SK-N-SH treated with all-trans-retinoic acid at 6 μM for 48 hours (cell line): Measurements from ENCODE around the gene FAM186B.

Experiments
- ATAC-seq: fragments of 200-7000 bp; cut with Tn5 transposase; 3 replicates; pipeline ENCODE4 v1.9.1; 2020; ENCODE audit warnings: mild to moderate bottlenecking, moderate library complexity
- ARNTL ChIP-seq: fragments of 450-650 bp; formaldehyde crosslinking; IDR thresholded peaks from 2 replicates; pipeline ENCODE4 v1.5.0; 2020; ENCODE audit warnings: low read depth, mild to moderate bottlenecking, moderate library complexity, borderline replicate concordance
- BACH2 ChIP-seq: fragments of 250-450 bp; sonication (Bioruptor Pico); IDR thresholded peaks from 2 replicates; pipeline ENCODE4 v1.9.0; 2021; ENCODE audit warnings: mild to moderate bottlenecking, borderline replicate concordance
- CREB5 ChIP-seq: fragments of 250-450 bp; sonication (Bioruptor Pico); IDR thresholded peaks from 2 replicates; pipeline ENCODE4 v1.5.1; 2020; ENCODE audit warnings: low read depth, mild to moderate bottlenecking, moderate library complexity
- CSDC2 ChIP-seq: fragments of 250-450 bp; sonication (Bioruptor Pico); IDR thresholded peaks from 2 replicates; pipeline ENCODE4 v1.5.0; 2020; ENCODE audit warnings: mild to moderate bottlenecking, moderate library complexity
- ESRRG ChIP-seq: fragments of 250-450 bp; sonication (Bioruptor Pico); IDR thresholded peaks from 2 replicates; pipeline ENCODE4 v1.6.1; 2021; ENCODE audit warnings: mild to moderate bottlenecking
- GLIS3 ChIP-seq: fragments of 250-450 bp; sonication (Bioruptor Pico); IDR thresholded peaks from 2 replicates; pipeline ENCODE4 v1.5.0; 2020; ENCODE audit warnings: mild to moderate bottlenecking, moderate library complexity
- ISL1 ChIP-seq: fragments of 250-450 bp; sonication (Bioruptor Pico); IDR thresholded peaks from 2 replicates; pipeline ENCODE4 v2.1.2; 2022; ENCODE audit warnings: mild to moderate bottlenecking, moderate library complexity
- OSR1 ChIP-seq: fragments of 250-450 bp; sonication (Bioruptor Pico); IDR thresholded peaks from 2 replicates; pipeline ENCODE4 v1.8.0; 2022; ENCODE audit warnings: moderate library complexity, mild to moderate bottlenecking, inconsistent platforms
- PPARA ChIP-seq: fragments of 250-450 bp; sonication (Bioruptor Pico); IDR thresholded peaks from 2 replicates; pipeline ENCODE4 v1.5.0; 2020; ENCODE audit warnings: mild to moderate bottlenecking, borderline replicate concordance
- RARB ChIP-seq: fragments of 250-450 bp; sonication (Bioruptor Pico); IDR thresholded peaks from 2 replicates; pipeline ENCODE4 v1.8.0; 2021; ENCODE audit warnings: mild to moderate bottlenecking, moderate library complexity
- SNAI2 ChIP-seq: fragments of 250-450 bp; sonication (Bioruptor Pico); IDR thresholded peaks from 2 replicates; pipeline ENCODE4 v1.5.0; 2020; ENCODE audit warnings: mild to moderate bottlenecking, moderate library complexity
- TCF4 ChIP-seq: fragments of 250-450 bp; sonication (Bioruptor Pico); IDR thresholded peaks from 2 replicates; pipeline ENCODE4 v1.8.0; 2021; ENCODE audit warnings: mild to moderate bottlenecking, moderate library complexity, borderline replicate concordance
- TOX ChIP-seq: fragments of 250-450 bp; sonication (Bioruptor Pico); IDR thresholded peaks from 2 replicates; pipeline ENCODE4 v1.8.0; 2021; ENCODE audit warnings: mild to moderate bottlenecking, moderate library complexity, borderline replicate concordance
- ZC3H10 ChIP-seq: fragments of 250-450 bp; sonication (Bioruptor Pico); IDR thresholded peaks from 2 replicates; pipeline ENCODE4 v1.5.1; 2021; ENCODE audit warnings: mild to moderate bottlenecking, moderate library complexity
- ZNF565 ChIP-seq: fragments of 450-650 bp; formaldehyde crosslinking; conservative IDR thresholded peaks from 2 replicates; pipeline ENCODE4 v1.5.0; 2020; ENCODE audit warnings: low read depth, mild to moderate bottlenecking, moderate library complexity
- ZNF70 ChIP-seq: fragments of 450-650 bp; formaldehyde crosslinking; IDR thresholded peaks from 2 replicates; pipeline ENCODE4 v1.5.0; 2020; ENCODE audit warnings: mild to moderate bottlenecking, moderate library complexity
- ZNF8 ChIP-seq: fragments of 450-650 bp; formaldehyde crosslinking; IDR thresholded peaks from 2 replicates; pipeline ENCODE4 v1.5.0; 2020; ENCODE audit warnings: mild to moderate bottlenecking, moderate library complexity
- TF ChIP-seq, protein P1 (sequence below): fragments of 250-450 bp; sonication (Bioruptor Pico); IDR thresholded peaks from 2 replicates; pipeline ENCODE4 v1.8.0; 2020; ENCODE audit warnings: mild to moderate bottlenecking, moderate library complexity, borderline replicate concordance
- TF ChIP-seq, protein P2 (sequence below): fragments of 250-450 bp; sonication (Bioruptor Pico); IDR thresholded peaks from 2 replicates; pipeline ENCODE4 v1.8.0; 2021; ENCODE audit warnings: low read depth, mild to moderate bottlenecking, moderate library complexity, borderline replicate concordance
- TF ChIP-seq, protein P3 (sequence below): fragments of 250-450 bp; sonication (Bioruptor Pico); IDR thresholded peaks from 2 replicates; pipeline ENCODE4 v1.5.1; 2021; ENCODE audit warnings: mild to moderate bottlenecking, moderate library complexity

FAM186B gene

DNA sequence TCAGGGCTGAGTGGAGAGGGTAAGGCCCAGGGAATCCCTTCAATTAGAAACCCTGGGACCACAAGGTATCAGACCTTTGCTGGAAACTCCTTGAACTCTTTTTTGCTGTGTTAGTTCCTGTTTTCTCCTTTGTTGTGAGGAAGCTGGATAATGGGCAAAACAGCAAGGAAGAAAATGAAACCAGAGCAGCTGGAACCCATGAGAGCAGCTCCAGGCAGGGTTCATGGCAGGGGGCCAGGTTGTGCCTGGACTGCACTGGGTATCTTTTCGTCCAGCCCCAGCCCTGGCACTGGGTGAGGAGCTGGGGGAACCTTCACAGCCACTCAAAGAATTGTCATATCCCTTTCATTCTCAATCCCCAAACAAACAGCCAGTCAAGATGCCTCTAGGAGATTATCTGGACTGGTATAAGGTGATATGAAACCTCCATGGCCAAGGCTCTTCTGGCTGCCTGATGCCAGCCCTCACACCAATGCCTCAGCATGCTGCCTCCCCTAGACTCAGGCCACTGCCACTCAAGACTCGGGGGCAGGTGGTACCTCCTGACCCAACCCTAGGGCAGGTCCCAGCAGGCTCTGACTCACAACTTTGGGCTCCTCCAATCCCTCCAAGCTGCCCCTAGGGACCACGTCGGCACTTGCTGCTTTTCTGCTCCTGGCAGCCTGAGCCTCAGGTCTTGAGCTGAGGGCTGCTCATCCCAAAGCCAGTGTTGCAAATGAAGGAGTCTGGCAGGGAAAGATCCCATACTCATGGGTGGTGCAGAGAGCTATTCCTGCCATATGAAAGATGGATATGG, 16.5 kb downstream of the FAM186B start:
- TF ChIP-seq ISL1 (CRISPR knock-in tag) (no peak), SNAI2 (CRISPR knock-in tag) (no peak), ARNTL (no peak), TOX (CRISPR knock-in tag) (no peak), ZC3H10 (CRISPR knock-in tag) (no peak), ESRRG (no peak), ZNF70 (CRISPR knock-in tag) (no peak), CREB5 (no peak), CSDC2 (no peak), RARB (no peak)
- ATAC-seq, result no peak

DNA sequence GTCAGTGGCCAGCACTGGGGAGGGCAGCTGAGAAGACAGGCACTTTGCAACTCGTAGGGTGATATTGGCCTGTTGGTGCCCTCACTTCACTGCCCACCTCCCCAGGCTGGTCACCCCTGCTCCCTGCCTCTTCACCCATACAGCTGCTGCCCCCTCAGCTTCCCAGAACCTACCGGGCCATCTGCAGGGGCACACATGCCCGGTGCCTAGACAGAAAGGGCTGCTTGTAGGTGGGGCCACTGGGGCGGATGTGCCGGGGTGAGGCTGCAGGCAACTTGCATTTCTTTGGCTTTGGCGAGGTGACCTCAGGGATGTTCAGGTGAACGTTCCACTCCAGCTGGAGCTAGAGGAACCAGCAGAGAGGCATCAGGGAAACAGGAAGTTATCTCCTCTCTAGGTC, 17.2 kb downstream of the FAM186B start:
- no peak for TF ChIP-seq ESRRG
- no peak for TF ChIP-seq SNAI2 (CRISPR knock-in tag)
- ATAC-seq, result no peak

GRCh38 chr12:49587174-49587908, 18.1 kb downstream of the FAM186B start:
- no peak for ATAC-seq
- no peak for TF ChIP-seq ISL1 (CRISPR knock-in tag)
- no peak for TF ChIP-seq SNAI2 (CRISPR knock-in tag)
- no peak for TF ChIP-seq TCF4 (CRISPR knock-in tag)
- TF ChIP-seq PPARA (CRISPR knock-in tag), result no peak
- TF ChIP-seq CSDC2, result no peak
- no peak for TF ChIP-seq CREB5
- TF ChIP-seq, protein P1, sequence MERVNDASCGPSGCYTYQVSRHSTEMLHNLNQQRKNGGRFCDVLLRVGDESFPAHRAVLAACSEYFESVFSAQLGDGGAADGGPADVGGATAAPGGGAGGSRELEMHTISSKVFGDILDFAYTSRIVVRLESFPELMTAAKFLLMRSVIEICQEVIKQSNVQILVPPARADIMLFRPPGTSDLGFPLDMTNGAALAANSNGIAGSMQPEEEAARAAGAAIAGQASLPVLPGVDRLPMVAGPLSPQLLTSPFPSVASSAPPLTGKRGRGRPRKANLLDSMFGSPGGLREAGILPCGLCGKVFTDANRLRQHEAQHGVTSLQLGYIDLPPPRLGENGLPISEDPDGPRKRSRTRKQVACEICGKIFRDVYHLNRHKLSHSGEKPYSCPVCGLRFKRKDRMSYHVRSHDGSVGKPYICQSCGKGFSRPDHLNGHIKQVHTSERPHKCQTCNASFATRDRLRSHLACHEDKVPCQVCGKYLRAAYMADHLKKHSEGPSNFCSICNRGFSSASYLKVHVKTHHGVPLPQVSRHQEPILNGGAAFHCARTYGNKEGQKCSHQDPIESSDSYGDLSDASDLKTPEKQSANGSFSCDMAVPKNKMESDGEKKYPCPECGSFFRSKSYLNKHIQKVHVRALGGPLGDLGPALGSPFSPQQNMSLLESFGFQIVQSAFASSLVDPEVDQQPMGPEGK (CRISPR knock-in tag), result no peak
- TF ChIP-seq, protein P2, sequence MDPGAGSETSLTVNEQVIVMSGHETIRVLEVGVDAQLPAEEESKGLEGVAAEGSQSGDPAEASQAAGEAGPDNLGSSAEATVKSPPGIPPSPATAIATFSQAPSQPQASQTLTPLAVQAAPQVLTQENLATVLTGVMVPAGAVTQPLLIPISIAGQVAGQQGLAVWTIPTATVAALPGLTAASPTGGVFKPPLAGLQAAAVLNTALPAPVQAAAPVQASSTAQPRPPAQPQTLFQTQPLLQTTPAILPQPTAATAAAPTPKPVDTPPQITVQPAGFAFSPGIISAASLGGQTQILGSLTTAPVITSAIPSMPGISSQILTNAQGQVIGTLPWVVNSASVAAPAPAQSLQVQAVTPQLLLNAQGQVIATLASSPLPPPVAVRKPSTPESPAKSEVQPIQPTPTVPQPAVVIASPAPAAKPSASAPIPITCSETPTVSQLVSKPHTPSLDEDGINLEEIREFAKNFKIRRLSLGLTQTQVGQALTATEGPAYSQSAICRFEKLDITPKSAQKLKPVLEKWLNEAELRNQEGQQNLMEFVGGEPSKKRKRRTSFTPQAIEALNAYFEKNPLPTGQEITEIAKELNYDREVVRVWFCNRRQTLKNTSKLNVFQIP, result no peak

GRCh38 chr12:49585477-49586459, 19.7 kb downstream of the FAM186B start:
- ATAC-seq, result no peak
- TF ChIP-seq CSDC2 (no peak), OSR1 (CRISPR knock-in tag) (no peak), ZNF70 (CRISPR knock-in tag) (no peak), ISL1 (CRISPR knock-in tag) (no peak), BACH2 (CRISPR knock-in tag) (no peak), ZC3H10 (CRISPR knock-in tag) (no peak), GLIS3 (no peak), SNAI2 (CRISPR knock-in tag) (no peak), ZNF8 (CRISPR knock-in tag) (no peak), ZNF565 (CRISPR knock-in tag) (no peak)
- TF ChIP-seq, protein P1 (CRISPR knock-in tag), result no peak
- TF ChIP-seq, protein P3, sequence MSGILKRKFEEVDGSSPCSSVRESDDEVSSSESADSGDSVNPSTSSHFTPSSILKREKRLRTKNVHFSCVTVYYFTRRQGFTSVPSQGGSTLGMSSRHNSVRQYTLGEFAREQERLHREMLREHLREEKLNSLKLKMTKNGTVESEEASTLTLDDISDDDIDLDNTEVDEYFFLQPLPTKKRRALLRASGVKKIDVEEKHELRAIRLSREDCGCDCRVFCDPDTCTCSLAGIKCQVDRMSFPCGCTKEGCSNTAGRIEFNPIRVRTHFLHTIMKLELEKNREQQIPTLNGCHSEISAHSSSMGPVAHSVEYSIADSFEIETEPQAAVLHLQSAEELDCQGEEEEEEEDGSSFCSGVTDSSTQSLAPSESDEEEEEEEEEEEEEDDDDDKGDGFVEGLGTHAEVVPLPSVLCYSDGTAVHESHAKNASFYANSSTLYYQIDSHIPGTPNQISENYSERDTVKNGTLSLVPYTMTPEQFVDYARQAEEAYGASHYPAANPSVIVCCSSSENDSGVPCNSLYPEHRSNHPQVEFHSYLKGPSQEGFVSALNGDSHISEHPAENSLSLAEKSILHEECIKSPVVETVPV (CRISPR knock-in tag), result no peak
- TF ChIP-seq, protein P2, result no peak
- TF ChIP-seq, all 23 proteins: peak for 0
